ENCODE measurements around the gene C7orf57. TPM values are rescaled to one million over a fixed set of nuclear protein-coding genes. Genes with fewer than 3 reads are reported as not detected.

Gene C7orf57
- total RNA-seq, 1 donor from 2014 or later = 0.83 TPM

DNA sequence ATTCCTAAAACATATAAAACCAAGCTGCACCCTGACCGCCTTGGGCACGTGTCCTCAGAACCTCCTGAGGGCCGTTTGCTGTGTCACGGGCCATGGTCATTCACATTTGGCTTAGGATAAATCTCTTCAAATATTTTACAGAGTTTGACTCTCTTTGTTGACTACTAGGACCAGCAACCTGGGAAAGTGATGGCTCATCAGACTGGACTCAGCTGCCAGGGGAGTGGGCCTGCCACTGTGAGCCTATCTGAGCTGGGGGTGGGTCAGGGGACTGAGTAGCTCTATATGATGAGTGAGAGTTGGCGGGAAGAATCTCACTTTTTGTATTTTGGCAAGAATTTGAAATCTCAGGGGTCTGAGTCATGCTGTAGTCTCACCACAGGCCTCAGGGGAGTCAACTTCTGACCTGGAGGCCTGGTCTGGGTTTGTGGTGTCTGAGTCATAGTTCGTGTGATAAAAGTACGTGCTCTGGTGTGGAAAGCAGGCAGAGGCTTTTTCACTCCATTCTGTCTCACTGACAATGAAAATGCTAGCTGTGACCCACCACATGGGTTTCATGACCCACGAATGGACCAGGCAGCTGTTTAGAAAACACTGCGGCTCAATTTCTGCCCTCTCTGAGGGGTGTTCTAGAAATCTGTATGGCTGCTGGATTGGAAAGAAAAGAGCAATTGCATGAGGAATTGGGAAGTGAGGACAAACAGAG, 49.5 kb downstream of the C7orf57 start:
- peak; percentile 100 for DNase-seq (ENCODE audit: low read depth)

DNA sequence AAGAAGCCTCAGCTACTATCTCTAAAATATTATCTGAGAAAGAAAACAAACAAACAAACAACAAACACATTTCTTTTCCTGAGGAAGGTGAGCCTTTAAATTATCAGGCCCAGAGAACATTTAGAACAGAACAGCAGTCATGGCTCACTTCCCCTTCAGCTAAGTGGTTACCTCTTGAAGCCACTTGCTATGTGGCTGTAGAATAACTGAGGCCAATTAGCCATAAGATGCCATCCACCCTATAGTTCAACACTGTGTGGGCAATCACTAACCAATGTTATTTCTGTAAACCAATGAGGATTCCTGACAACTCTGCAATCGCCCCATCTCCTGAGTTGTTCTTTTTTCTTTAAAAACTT, 50.1 kb downstream of the C7orf57 start:
- no peak for DNase-seq (ENCODE audit: low read depth)

DNA sequence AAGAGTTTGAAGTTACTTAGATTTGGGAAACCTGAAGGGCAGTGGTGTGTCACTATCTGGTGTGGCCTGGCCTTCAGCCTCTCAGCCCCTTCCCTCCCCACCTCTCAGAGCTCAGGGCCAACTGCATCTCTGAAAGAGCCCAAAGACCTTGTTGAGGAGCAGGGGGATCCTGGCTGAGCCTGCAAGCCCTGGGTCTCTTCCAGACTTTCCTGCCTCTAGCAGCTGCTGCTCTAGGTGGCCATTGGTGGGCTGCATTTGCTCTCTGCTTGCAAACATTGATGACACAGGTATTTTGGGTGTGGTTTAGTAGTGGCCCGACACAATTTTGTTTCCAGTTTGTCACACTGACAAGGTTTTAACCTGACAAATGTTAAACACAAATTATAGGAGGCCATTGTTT, 50.6 kb downstream of the C7orf57 start:
- peak; percentile 46 for DNase-seq (ENCODE audit: low read depth)

DNA sequence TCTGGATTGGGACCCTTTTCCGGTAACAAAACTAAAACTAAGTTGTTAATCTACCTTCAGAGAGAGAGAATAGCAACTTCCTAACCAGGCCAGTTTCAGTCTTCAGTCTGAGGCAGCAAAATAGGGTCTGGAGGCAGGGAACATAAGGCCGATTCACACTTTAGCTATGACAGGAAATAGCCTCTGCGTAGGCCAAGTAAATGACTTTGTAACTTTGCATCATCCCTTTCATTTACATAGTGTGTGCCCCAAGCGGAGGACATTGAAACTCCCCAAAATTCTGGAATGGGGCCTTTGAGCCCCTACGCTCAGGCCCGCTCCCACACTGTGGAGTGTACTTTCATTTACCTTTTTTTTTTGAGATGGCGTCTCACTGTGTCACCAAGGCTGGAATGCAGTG, 52.0 kb downstream of the C7orf57 start:
- DNase-seq (ENCODE audit: low read depth) = no peak

DNA sequence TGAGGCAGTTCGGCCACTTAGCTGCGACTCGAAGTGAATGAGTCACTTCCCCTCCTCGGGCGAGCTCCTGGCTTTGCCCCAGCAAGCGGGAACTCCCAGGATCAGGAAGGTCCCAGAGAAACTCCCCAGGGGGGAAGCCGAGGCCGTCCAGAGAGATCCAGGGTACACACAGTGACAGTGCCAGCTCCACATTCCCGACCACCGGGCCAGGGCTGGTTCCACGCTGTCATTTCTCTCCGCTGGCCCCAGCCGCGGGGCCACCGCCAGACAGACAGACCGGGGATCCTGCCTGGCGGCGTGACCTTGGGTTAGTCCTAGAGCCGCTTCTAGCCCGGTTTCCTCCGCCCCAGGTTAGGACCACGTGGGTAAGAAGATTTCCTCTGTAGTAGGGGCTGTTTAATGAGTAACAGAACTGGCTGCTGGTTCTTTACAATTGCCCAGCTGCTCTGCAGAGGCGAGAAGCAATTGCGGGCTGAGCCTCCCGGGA, 53.3 kb downstream of the C7orf57 start:
- DNase-seq (ENCODE audit: low read depth) = peak; percentile 95

DNA sequence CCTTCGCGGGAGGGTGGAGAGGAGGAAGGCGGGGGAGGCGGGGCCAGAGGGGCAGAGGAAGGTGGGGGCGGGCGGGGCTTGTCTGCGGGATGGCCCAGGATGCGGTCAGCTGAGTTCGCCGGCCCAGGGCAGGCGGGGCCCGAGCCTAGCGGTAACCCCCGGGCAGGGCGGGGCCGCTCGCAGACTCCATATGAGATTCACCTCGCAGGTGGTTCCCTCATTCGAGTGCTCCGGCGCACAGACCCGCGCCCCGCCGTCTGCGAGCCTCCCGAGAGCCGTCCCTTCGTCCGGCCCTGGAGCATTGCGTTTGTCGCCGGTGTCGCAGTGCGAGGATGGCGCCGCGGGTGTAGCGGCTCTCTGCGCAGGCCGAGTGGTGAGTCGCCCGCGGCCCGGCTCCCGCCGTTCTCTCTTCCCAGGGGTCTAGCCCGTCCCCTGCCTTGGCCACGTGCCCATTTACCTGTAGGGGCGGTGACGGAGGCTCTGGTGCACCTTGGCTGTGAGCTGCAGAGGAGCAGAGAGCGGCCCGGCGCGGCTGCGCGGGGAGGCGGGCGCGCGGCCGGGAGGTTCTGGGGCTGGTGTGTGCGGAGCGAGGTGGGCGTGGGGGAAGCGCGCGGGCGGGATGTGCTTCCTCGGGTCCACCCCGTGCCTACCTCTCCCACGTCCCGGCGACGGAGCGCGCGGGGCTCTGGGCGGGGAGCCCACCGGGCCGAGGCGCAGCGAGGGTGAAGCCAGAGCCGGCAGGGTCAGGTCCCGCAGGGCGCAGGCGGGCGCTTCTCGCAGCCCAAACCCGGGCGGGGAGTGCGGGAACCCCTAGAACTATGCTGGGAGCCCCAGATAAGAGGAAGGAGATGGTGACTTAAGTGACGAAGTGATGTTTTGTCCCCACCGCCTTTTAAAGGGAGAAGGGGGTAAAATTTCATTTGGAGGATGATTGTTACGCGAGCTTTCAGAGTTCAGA, 54.0 kb downstream of the C7orf57 start, which contains the start of gene UPP1:
UPP1 (plus strand) TSS at position 220 of the 958 bp plus-strand sequence. CDS start 5,519 bp downstream, outside the sequence.
- DNase-seq (ENCODE audit: low read depth) = no peak

DNA sequence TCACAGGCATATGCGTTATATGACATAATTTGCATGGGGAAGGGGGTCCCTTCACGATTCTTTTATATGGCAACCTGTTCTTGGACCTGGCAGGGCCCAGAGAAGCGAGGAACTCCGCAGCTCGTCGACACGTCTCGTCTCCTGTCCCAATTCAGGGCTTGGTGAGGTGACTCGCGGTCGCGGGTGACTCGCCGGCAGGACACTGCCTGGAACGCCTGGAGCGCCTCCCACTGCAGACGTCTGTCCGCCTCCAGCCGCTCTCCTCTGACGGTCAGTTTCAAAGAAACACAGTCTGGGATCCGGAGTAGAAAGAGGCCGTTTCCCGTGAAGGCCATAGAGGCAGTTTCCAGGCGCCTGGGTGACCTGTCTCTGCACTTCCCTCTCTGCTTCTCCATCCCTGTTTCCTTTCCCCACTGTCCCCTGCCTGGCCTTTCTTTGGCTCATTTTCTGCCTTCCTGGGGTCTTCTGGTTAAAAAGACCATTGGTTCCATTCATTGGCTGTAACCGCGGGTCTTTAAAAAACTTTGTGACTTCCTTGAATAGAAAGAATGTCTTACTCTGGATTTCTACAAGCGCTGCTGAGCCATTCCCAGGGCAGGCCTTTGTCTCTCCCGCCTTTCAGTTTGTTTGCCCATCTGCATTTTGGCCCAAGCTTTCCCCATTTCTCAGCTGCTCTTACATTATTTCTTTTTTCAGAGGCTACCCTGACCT, 54.9 kb downstream of the C7orf57 start:
- DNase-seq (ENCODE audit: low read depth) = no peak

DNA sequence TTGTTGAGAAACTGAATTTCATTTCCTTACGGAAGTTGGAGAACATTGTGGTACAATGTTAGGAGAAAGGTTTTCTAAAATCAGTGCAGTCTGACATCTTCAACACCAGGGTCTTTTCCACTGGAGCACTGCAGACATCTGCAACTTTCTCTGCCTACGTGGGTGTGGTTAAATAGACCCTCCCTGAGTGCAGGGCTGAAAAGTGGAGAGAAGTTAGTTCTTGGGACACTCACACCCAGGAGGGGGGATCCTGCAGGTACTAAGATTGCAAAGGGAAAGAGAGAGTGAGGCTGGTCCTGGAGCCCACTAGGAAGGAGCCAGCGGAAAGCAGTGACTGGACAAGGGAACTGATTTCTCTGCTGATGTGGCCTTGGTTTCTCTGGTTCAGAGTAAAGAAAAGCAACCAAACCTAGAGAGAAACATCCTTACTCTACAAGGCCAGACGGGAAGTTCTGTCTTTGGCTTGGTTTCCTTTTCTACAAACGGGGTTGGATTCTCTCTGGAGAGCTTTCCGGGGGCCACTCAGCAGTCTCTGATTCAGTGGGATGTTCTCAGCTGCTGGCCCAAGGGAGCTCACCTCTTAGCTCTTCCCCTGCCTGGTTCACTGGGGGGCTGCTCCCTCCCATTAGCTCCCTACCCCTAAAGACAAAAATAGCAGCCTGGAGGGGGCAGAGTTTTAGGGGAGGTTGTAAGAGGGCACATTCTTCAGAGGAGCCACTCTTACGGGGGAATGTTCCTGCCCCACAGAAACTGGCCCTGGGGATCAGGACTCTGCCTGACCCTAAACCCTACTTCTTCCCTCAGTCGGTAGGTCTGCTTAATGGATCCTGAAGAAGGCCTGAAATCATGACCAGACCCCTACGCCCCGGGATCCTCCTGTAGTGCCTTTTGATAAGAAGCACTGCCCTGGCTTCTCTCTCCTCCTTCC, 56.4 kb downstream of the C7orf57 start:
- DNase-seq (ENCODE audit: low read depth) = no peak

DNA sequence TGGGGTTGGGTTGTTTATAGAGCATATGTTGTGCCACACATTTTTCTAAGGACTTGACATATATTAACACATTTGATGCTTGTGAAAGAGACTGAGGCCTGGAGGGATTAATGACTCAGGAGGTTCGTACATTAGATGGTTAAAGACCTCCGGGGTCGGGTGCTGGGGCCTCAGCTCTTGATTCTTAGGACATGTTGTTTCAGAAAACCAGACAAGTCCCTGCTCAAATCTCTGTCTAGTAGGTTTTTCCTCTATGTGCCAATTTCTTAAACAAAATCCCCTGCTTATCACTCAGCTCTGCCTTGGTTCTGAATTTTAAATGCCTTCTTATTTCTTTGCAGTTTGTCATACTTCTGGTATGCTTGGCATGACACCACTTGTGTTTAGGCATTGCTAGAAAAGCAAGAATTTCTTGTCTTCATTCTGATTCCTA, 59.5 kb downstream of the C7orf57 start:
- peak; percentile 66 for DNase-seq (ENCODE audit: low read depth)

DNA sequence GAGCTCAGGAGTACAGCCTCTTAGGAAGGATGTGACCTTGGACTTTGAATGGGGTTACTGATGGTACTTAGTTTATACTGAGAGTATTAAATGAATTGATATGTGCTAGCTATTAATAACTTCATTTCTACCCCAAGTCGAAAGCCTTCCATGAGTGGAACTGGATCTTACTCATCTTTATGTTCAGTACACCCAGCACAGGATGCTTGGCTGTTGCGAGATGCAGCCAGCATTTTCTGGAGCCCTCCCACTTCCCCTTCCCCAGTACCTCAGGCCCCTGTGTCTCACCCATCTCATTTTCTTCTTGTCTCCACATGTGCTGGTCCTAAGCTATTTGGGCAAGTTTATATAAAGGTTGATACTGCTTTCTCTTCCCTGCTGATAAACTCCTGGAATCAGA, 60.9 kb downstream of the C7orf57 start:
- no peak for DNase-seq (ENCODE audit: low read depth)

DNA sequence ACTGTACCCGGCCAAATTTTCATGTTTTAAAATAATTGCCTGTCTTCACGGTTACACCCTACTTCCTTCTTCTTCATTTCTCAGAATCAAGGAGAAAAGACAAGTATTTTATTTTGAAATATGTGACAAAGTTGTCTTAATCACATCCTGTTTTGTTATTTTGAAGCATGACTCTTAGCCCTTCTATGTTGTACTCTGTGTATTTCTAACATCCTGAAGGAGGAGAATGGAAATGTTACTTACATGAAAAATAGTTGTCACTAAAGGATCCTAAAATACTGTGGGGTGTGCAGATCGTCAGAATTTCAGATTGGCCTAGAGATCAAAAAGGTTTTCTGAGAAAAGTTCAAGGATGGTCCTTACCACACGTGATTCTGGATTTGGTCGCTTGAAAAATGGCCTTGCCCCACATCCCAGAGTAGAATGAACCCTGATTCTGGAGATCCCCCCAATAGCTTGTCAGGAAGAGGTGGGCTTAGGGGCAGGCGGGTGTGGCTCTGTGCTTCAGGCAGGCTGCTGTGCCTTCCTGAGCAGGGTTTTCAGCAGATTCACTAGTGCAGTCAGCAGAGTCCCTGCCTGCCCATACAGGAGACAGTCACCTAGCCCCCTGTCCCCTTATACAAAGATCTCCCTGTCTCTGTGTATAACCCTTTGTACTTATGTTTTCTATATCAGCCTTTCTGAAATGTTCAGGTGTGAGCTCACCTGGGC, 62.3 kb downstream of the C7orf57 start:
- no peak for DNase-seq (ENCODE audit: low read depth)

DNA sequence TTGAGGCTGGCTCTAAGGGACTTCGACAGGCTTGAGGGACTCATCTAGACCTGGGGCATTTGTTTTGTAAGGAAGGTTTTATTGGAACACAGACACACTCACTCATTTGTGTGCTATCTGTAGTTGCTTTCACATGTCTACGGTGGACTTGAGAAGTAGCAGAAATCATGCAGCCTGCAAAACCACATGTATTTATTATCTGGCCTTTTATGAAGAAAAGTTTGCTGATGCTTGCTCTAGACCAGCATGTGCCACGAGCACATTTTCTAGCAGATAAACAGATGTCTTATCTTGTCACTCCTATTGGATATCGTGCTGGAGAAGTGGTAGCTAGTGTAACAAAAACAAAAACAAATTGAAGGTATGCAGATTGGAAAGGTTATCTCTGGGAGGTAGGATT, 63.5 kb downstream of the C7orf57 start:
- DNase-seq (ENCODE audit: low read depth) = no peak

DNA sequence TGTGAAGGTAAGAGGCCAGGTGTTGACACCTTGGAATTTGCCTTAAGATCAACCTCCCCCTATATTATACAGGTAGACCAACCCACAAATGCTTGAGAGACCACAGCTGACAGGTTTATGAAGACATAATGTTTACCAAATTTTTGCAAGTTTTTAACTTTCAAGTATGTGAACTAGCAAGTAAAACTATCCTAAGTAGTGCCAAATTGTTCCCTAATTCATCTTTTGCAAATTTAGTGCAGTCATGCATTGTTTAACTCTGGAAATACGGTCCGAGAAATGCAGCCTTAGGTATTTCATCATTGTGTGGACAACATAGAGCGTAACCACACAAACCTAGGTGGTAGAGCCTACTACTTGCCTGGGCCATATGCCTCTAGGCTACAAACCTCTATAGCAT, 64.4 kb downstream of the C7orf57 start:
- DNase-seq (ENCODE audit: low read depth) = no peak

DNA sequence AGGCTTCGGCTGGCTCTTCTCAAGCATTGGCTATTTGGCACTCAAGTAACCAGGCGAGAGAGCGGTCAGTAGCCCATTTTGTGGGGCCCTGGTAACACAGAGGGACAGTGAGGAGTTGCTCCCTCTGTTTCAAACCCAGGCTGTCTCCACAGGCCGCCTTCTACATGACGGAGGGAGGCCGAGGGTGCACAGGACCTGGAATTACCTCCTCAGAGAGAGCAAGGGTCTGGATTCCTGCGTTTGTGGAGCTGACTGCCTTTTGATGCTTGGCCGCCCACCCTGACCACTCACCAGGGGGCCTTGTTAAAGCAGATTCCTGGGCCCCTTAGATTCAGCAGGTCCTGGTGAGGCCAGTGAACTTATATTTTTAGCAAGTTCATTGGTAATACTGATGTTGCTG, 66.0 kb downstream of the C7orf57 start:
- DNase-seq (ENCODE audit: low read depth) = no peak

DNA sequence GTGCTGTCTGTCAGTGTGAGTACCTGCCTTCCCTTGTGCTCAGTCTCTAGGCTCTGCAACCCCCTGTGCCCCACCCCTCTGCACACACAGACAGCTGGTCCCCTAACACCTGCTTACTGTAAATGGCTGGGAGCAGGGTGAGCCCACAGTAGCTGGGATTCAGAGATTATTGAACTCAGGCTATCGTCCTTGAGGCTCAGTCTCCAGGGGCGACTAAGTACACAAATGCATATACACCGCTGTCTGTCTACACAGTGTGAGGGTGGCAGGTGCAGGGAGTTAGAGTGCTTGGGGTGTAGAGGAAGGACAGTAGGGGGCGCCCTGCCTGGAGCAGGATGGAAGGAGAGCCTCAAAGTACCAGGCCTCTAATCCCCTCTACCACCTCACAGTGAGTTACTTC, 66.6 kb downstream of the C7orf57 start:
- peak; percentile 30 for DNase-seq (ENCODE audit: low read depth)

DNA sequence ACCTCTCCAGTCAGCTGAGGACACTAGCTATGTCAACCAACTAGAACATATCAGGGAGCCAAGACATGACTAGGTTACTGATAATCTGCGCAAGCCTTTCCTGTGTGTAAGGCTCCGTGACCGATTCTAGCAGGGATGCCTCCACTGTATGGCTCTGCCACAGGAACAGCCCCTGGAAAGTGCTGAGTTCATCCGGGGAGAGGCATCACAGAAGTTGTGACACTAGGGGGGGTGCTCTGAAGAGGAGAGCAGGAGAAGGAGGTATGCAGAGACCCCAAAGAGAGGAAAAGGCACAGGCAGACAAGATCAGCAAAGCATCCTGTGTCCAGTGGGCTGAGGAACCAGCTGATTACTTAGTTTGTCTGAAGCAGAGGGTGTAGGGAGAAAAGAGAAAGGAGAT, 67.2 kb downstream of the C7orf57 start:
- no peak for DNase-seq (ENCODE audit: low read depth)

DNA sequence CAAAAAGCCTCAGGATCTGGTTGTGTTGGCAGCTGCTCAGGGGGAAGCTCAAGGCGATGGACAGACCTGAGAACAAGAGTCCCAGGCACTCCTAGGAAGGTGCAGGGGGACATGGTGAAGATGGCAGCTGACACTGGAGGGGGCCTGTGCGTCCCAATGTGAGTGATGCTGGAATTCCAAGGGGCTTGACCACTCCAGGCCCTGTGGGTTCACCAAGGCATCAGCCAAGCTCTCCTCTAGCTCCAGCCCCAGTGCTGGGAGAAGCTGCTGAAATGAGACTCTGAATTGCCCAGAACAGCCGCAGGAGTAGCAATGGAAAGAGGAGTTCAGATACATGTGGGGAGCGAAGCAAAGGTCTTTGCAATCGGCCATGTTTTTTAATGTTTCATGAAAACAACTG, 69.7 kb downstream of the C7orf57 start:
- no peak for DNase-seq (ENCODE audit: low read depth)

DNA sequence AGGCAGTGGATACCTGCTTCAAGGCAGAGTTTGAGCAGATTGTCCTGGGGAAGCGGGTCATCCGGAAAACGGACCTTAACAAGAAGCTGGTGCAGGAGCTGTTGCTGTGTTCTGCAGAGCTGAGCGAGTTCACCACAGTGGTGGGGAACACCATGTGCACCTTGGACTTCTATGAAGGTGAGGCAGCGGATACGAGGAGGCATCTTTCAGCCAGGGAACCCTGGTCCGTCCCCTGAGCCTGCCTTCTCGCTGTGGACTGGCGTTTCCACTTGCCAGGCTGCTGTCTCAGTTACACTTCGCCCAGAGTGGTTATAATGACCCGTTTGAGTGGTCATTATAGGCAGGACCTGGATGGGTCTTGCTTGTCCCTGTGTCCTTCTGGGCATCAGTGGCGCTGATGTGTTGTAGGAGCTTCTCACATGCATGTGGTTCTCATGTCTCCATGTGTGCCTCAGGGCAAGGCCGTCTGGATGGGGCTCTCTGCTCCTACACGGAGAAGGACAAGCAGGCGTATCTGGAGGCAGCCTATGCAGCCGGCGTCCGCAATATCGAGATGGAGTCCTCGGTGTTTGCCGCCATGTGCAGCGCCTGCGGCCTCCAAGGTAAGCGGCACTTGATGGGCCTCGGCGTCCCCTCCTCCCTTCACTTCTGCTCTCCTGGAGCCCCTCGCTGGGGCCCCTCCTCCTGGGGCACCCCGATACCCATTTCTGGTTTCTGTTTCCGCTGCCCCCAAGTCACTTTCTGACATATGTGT, 71.7 kb downstream of the C7orf57 start:
- DNase-seq (ENCODE audit: low read depth) = no peak

DNA sequence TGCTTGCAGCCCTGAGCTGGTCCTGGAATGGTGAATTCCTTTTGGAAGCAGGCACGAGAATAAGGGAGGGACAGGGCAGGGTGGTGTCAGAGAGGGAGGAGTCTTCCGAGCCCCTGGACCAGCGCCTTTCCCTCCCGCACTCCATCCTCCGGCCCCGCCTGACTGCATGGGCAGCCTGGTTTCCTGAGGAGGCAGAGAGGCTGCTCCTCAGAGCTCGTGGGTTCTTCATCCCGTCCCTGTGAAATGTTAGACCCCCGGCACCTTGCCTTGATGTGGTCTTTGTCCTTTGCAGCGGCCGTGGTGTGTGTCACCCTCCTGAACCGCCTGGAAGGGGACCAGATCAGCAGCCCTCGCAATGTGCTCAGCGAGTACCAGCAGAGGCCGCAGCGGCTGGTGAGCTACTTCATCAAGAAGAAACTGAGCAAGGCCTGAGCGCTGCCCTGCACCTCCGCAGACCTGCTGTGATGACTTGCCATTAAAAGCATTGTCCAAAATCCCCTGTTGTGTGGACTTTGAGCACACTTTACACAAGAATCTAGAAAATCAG, 72.7 kb downstream of the C7orf57 start:
- no peak for DNase-seq (ENCODE audit: low read depth)
